ENCODE measurements around the gene HAND1. TPM values are rescaled to one million over a fixed set of nuclear protein-coding genes. Genes with fewer than 3 reads are reported as not detected.

Gene HAND1
- total RNA-seq, 1 donor from 2014 or later: not detected

GRCh38 chr5:154455585-154455984, 22.4 kb downstream of the HAND1 start:
- DNase-seq: no peak

- no peak for DNase-seq
These were observed 26.1 kb downstream of the HAND1 start for GRCh38 chr5:154451957-154452356.

- no peak for DNase-seq
These were observed 28.2 kb downstream of the HAND1 start for GRCh38 chr5:154449786-154450185.

- no peak for DNase-seq
These were observed 30.8 kb downstream of the HAND1 start for GRCh38 chr5:154447089-154447725.

- DNase-seq: peak; percentile 80
These were observed 31.6 kb downstream of the HAND1 start for GRCh38 chr5:154446195-154447088.

- peak; percentile 97 for DNase-seq
These were observed 32.4 kb downstream of the HAND1 start, which contains the start of gene SAP30L for GRCh38 chr5:154445422-154446194. TSS of gene SAP30L (plus strand) at chr5:154445997. CDS start at chr5:154446605, 608 bp downstream.

GRCh38 chr5:154444556-154445421, 33.2 kb downstream of the HAND1 start:
- DNase-seq: peak; percentile 8

GRCh38 chr5:154442801-154443200, 35.2 kb downstream of the HAND1 start:
- DNase-seq: no peak

GRCh38 chr5:154440540-154440939, 37.5 kb downstream of the HAND1 start:
- DNase-seq: no peak

GRCh38 chr5:154437281-154437965, 40.6 kb downstream of the HAND1 start:
- no peak for DNase-seq

- no peak for DNase-seq
These were observed 42.8 kb downstream of the HAND1 start for GRCh38 chr5:154435226-154435625.

GRCh38 chr5:154430961-154431630, 46.9 kb downstream of the HAND1 start:
- no peak for DNase-seq

- DNase-seq: no peak
These were observed 47.6 kb downstream of the HAND1 start for GRCh38 chr5:154430466-154430865.

GRCh38 chr5:154429341-154429740, 48.7 kb downstream of the HAND1 start:
- DNase-seq: no peak

- DNase-seq: no peak
These were observed 49.8 kb downstream of the HAND1 start for GRCh38 chr5:154428208-154428607.

Other genes with a start within 250 kb of the HAND1 start
- 25.8 TPM for gene SAP30L, start 32.2 kb downstream of the HAND1 start, total RNA-seq